ENCODE results near the gene ZBP1.

Gene ZBP1

DNA sequence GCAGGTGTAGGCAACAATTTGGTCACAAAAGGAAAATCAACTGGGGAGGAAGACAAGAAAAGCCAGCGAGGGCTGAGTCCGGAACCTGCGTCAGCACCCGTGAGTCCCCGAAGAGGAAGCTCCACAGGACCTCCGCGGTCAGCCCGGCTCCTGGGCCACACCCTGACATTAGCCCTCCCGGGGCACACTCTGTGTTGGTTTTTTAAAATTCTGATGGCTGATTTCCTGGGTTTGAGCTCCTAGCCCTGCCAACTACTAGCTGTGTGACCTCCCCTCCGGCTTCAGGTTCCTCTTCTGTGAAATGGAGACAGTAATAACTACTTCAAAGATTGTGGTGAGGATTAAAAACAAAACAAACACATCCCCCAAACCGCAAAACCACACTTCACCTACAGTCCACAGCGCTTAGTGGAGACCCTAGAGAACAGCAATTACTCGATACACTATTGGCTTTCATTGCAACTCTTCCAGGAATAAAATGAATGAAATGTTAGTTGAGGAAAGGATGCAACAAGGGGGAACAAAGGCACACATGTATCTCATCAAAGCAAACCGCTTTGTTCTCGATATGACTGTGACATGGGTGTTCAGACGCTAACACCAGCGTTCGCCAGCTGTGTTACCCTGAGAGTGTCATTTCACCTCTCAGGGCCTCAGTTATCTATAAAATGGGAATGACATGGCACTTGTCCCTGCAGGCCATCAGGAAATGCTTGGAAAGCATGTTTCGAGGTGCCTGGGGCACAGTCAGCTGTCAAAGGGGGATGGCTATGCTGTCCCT is 985 bp downstream of the ZBP1 start:
- in situ Hi-C loops (cut with MboI; ENCODE audit: low sequenced_read_pairs): no loop called here

DNA sequence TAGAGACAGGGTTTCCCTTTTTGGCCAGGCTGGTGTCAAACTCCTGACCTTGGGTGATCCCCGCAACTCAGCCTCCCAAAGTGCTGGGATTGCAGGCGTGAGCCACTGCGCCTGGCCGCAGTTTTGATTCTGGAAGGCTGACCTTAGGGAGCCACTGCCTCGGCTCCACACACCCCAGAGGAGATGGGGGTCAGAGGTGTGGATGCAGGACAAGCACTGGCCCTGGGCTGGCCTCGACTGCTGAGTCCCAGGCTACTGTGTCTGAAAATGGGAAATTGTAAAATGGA is 1.5 kb downstream of the ZBP1 start:
- in situ Hi-C loops (cut with MboI; ENCODE audit: low sequenced_read_pairs): no loop called here

DNA sequence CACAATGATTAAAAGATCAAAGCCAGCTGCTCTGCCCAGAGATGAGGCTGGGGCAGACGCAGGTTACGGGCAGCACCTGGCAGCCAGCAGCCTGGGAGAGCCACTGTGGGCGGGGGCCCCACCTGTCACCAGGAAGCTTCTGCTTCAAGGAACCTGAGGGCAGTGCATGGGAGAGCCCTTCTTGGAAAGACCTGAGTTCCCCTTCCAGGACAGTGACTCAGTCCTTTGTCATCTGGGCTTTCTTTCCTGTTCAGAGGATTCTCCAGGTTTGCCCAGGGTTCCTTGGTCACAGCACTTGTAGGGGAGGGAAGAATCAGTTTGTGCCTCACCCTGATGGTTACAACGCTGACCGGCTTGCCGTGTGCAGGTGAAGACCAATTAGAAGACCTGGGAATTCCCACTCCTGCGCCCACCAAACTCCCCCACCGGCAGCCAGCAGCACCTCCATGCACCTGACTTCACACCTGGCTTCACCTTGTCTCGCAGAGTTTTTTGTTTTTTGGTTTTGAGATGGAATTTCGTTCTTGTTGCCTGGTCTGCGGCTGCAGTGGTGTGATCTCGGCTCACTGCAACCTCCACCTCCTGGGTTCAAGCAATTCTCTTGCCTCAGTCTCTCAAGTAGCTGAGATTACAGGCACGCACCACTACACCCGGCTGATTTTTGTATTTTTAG is 2.0 kb downstream of the ZBP1 start:
- in situ Hi-C loops (cut with MboI; ENCODE audit: low sequenced_read_pairs): no loop called here

GRCh38 chr20:57617079-57617795 is 3.0 kb downstream of the ZBP1 start:
- in situ Hi-C loops (cut with MboI; ENCODE audit: low sequenced_read_pairs): no loop called here

DNA sequence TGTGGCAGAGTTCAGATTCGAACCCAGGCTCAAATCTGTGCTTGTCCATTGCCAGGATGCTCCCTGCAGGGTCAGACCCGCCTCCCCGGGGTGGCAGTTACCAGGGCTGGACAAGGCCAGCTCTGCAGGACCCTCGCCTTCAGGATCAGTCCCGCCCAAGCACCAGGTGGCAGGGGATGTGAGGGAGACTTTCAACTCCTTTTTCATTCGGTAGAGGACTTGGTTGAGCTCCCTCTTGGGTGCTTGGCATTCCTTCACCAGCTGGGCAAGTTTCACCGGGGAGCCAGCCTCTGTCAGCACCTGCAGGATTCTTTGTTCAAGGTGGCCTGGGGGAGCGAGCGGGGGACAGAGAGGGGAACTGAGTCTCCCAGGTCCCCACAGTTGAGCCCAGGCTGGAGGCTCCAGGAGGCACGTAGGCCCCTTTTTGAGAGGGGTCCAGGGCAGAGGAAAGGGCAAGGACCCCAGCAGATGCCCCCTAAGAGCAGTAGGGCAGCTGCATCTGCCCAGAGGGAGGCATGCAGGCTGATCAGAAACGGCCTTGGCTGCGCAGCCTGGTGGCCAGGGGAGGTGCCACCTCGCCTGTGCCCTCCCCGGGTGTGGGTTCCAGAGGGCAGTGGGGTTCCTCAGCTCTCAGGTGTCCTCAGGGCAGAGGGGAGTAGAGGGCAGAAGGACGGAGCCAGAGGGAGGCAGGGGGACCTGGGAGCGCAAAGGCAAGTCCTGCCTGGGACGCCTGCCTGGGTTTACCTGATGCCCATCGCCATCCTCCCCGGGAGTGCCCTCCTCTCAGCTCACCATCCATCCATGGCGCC is 3.9 kb downstream of the ZBP1 start:
- in situ Hi-C loops (cut with MboI; ENCODE audit: low sequenced_read_pairs): no loop called here

DNA sequence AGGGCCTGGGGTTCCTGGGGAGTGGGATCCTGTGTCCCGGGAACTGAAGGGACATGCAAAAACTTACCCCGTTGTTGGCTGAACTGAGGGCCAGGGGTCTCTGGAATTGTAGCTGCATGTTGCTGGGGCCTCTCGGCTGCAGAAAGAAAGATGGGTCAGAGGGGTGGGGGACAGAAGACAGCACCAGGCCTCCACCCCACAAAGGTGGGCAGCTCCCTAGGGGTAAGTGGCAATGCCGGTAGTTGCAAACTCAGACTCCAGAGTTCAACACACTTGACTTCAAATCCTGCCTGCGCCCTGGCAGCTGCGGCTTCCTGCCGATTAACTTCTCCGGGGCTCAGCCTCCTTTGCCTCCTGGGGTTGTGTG is 4.8 kb downstream of the ZBP1 start:
- in situ Hi-C loops (cut with MboI; ENCODE audit: low sequenced_read_pairs): no loop called here

GRCh38 chr20:57614490-57615444 is 5.5 kb downstream of the ZBP1 start:
- in situ Hi-C loops (cut with MboI; ENCODE audit: low sequenced_read_pairs): no loop called here

GRCh38 chr20:57613481-57613921 is 6.7 kb downstream of the ZBP1 start:
- in situ Hi-C loops (cut with MboI; ENCODE audit: low sequenced_read_pairs): no loop called here

GRCh38 chr20:57612916-57613315 is 7.3 kb downstream of the ZBP1 start:
- in situ Hi-C loops (cut with MboI; ENCODE audit: low sequenced_read_pairs): no loop called here

- in situ Hi-C loops (cut with MboI; ENCODE audit: low sequenced_read_pairs): no loop called here
Observed at GRCh38 chr20:57612436-57612835, 7.8 kb downstream of the ZBP1 start.

- in situ Hi-C loops (cut with MboI; ENCODE audit: low sequenced_read_pairs): no loop called here
Observed at GRCh38 chr20:57611586-57612311, 8.5 kb downstream of the ZBP1 start.

DNA sequence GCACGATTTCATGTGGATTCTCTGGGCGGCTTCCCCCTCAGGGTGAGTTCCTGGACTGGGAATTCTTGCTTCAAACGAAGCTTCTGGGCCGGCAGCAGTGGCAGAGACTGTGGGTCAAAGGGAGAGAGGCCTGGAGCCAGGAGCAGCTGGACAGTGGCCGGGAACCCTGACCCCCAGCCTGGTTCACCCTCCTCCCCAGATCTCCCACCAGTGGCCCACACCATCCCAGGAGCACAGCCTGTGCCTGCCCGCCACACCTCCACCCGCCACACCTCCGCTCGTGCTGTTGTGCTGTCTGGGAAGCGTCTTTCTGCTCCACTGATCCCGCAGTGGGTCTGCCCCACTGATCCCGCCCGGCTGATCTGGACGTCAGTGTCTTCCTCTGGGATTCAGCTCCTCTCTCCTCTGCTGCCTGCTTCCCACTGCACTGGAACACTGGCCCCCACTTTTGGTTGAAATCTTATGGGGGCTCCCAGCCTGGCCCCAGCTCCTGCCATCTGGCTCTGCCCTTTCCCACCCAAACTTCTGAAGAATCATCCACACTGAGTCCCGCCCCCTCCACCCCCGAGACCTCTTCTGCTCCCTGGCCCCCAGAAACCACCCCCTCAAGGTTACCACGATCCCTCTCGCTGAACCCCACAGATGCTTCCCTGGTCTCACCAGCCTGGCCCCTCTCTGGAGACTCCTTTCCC is 9.8 kb downstream of the ZBP1 start:
- in situ Hi-C loops (cut with MboI; ENCODE audit: low sequenced_read_pairs): no loop called here

DNA sequence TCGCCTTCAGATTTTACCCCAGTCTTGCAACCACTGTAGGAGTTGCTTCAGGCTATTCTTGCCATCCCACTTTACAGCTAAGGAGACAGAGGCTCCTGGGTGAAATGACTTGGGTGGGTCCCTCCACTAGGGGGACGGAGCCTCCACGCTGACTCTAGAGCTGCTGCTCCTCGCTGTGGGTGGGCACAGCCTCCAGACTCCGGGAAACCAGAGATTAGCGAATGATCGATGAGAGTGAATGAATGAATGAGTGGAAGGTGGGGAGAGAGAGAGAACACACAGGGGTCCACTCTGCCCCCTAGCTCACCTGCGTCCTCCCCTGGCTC is 10.4 kb downstream of the ZBP1 start:
- in situ Hi-C loops (cut with MboI; ENCODE audit: low sequenced_read_pairs): loop anchor here (10.0 kb wide), 1 partner anchor 605 kb away; no protein-coding TSS in a partner anchor

- in situ Hi-C loops (cut with MboI; ENCODE audit: low sequenced_read_pairs): loop anchor here (10.0 kb wide), 1 partner anchor 606 kb away; no protein-coding TSS in a partner anchor
Observed at GRCh38 chr20:57609086-57609841, 11.0 kb downstream of the ZBP1 start.

- in situ Hi-C loops (cut with MboI; ENCODE audit: low sequenced_read_pairs): loop anchor here (10.0 kb wide), 1 partner anchor 606 kb away; no protein-coding TSS in a partner anchor
Observed at GRCh38 chr20:57608516-57608915, 11.7 kb downstream of the ZBP1 start.

DNA sequence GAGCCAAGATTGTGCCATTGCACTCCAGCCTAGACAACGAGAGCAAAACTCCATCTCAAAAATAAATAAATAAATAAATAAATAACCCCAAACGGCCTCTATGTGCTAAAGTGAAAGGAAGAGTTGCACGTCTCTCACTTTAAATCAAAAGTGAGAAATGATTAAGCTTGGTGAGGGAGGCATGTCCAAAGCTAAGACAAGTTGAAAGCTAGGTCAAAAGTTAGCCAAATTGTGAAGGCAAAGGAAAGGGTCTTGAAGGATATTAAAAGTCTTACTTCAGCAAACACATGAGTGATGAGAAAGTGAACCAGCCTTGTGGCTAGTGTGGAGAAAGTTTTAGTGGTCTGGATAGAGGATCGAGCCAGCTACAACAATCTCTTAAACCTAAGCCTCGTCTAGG is 14.3 kb downstream of the ZBP1 start:
- in situ Hi-C loops (cut with MboI; ENCODE audit: low sequenced_read_pairs): loop anchor here (10.0 kb wide), 1 partner anchor 609 kb away; no protein-coding TSS in a partner anchor

DNA sequence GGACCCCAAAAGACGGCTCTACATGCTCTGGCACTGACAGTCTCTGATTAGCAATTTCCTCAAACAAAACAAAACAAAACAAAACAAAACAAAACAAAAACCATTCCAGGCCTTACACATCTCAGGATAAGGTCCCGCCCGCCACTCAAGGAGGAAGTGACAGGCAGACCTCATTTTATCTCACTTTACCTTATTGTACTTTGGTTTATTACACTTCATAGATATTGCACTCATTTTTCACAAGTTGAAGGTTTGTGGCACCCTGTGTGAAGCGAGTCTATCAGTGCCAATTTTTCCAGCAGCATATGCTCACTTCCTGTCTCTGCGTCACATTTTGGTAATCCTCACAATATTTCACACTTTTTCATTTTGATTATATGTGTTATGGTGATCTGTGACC is 15.2 kb downstream of the ZBP1 start:
- in situ Hi-C loops (cut with MboI; ENCODE audit: low sequenced_read_pairs): loop anchor here (10.0 kb wide), 1 partner anchor 610 kb away; no protein-coding TSS in a partner anchor

DNA sequence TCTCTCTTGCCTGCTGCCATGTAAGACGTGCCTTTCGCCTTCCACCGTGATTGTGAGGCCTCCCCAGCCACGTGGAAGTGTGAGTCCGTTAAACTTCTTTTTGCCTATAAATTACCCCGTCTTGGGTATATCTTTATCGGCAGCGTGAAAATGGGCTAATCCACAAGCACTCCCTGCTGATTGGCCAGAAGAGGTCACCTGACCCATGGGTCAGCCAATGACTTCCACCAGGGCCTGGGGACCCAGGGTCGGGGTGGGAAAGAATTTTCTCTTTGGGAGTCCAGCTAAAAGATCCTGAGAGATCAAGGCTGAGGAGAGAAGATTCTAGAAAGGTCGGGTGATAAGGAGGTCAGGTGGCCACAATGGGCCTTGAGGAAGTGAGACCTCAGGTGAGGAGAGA is 17.1 kb downstream of the ZBP1 start:
- in situ Hi-C loops (cut with MboI; ENCODE audit: low sequenced_read_pairs): loop anchor here (10.0 kb wide), 1 partner anchor 612 kb away; no protein-coding TSS in a partner anchor

All from HL-60/S4 treated with retinoic acid at 250 ng/mL for 4 days and 3 days (cell line).